ENCODE data around the gene KRT26. TPM values are rescaled to one million over a fixed set of nuclear protein-coding genes. Genes with fewer than 3 reads are reported as not detected.
"Not testable (repeated sequence)": the region's sequence is repeated elsewhere in the genome, so short reads cannot be mapped to it uniquely, and the experiment has no call there.

KRT26 gene
- polyA plus RNA-seq, 2 of the 4 experiments (the other 2 are of a cell fraction): not detected

DNA sequence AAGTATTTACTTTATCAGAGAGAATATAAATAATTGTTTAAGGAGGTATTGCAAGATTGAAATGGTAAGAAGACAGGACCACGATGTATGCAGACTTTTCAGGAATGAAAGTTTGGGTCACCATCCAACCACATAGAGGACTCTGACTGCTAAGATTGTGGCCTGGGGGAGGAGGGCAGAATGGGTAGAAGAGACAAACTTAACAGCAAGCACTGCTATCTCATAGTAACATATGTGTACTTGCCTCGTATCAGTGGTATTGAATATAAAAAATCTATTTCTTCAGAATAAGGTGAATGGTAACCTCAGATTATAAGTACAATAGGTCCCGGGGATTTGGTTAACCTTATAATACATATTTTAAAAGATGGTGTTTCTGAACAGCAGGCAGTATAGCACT is 44.6 kb upstream of the KRT26 start:
- ChIA-PET POLR2A (no interaction called here), CTCF (interaction anchor here (0.6 to 6.4 kb wide), 12 partner anchors 10 to 851 kb away, joined by 4 to 51 read pairs (median 6); no protein-coding TSS in a partner anchor)
- no peak for DNase-seq (ENCODE audit: low read depth in 1 of 2, low spot score in 1 of 2)
- WGBS (ENCODE audit: missing lambda C conversion rate): 95% methylated on average over 3 of the region's 3 CpGs
- Histone ChIP-seq H3K4me3 (no peak overlapping the region), H3K27ac (no peak overlapping the region), H3K4me1 (peaks cover 20% of the 10 kb centered on the region), H3K9me3 (no peaks in the 10 kb centered on the region), H3K4me2 (no peak overlapping the region)
- TF ChIP-seq, protein P1, sequence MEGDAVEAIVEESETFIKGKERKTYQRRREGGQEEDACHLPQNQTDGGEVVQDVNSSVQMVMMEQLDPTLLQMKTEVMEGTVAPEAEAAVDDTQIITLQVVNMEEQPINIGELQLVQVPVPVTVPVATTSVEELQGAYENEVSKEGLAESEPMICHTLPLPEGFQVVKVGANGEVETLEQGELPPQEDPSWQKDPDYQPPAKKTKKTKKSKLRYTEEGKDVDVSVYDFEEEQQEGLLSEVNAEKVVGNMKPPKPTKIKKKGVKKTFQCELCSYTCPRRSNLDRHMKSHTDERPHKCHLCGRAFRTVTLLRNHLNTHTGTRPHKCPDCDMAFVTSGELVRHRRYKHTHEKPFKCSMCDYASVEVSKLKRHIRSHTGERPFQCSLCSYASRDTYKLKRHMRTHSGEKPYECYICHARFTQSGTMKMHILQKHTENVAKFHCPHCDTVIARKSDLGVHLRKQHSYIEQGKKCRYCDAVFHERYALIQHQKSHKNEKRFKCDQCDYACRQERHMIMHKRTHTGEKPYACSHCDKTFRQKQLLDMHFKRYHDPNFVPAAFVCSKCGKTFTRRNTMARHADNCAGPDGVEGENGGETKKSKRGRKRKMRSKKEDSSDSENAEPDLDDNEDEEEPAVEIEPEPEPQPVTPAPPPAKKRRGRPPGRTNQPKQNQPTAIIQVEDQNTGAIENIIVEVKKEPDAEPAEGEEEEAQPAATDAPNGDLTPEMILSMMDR (IDR thresholded peaks at IDR 0.05): no peak
- TF ChIP-seq E2F6 (IDR thresholded peaks at IDR 0.05; ENCODE audit: borderline replicate concordance, low read depth) (no peak), EHF (CRISPR knock-in tag; IDR thresholded peaks at IDR 0.05) (no peak), FOXS1 (CRISPR knock-in tag; IDR thresholded peaks at IDR 0.05) (no peak)
- TF ChIP-seq, protein P2, sequence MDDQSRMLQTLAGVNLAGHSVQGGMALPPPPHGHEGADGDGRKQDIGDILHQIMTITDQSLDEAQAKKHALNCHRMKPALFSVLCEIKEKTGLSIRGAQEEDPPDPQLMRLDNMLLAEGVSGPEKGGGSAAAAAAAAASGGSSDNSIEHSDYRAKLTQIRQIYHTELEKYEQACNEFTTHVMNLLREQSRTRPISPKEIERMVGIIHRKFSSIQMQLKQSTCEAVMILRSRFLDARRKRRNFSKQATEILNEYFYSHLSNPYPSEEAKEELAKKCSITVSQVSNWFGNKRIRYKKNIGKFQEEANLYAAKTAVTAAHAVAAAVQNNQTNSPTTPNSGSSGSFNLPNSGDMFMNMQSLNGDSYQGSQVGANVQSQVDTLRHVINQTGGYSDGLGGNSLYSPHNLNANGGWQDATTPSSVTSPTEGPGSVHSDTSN (IDR thresholded peaks at IDR 0.05): no peak
- no peak for ATAC-seq
- no peak for FAIRE-seq

- Histone ChIP-seq H3K9me3 (no peaks in the 10 kb centered on the region), H3K4me2 (no peak overlapping the region), H3K4me1 (peaks cover 27% of the 10 kb centered on the region), H3K4me3 (no peak overlapping the region), H3K27ac (no peak overlapping the region)
- DNase-seq (ENCODE audit: low read depth in 1 of 2, low spot score in 1 of 2) (no peak), FAIRE-seq (no peak), ATAC-seq (no peak)
- POLR2A ChIA-PET: no interaction called here
- TF ChIP-seq ZFP36 (IDR thresholded peaks at IDR 0.05; ENCODE audit: borderline replicate concordance, partially characterized antibody) (no peak), HDAC2 (IDR thresholded peaks at IDR 0.05) (no peak), EHF (CRISPR knock-in tag; IDR thresholded peaks at IDR 0.05) (no peak), HEYL (CRISPR knock-in tag; IDR thresholded peaks at IDR 0.05) (no peak), ESRRA (IDR thresholded peaks at IDR 0.05; ENCODE audit: borderline replicate concordance, low read length) (no peak), PHF8 (IDR thresholded peaks at IDR 0.05; ENCODE audit: borderline replicate concordance, low read depth) (no peak), TP53 (CRISPR knock-in tag; IDR thresholded peaks at IDR 0.05) (no peak), ZC3H11A (IDR thresholded peaks at IDR 0.05) (no peak), JUNB (IDR thresholded peaks at IDR 0.05) (no peak), MYC (IDR thresholded peaks at IDR 0.05; ENCODE audit: borderline replicate concordance, low read length) (no peak), CBX2 (IDR thresholded peaks at IDR 0.05; ENCODE audit: borderline replicate concordance, low read depth) (no peak), KDM5A (IDR thresholded peaks at IDR 0.05) (no peak), SREBF2 (IDR thresholded peaks at IDR 0.05) (no peak), MAFK (IDR thresholded peaks at IDR 0.05; ENCODE audit: partially characterized antibody) (no peak)
- WGBS (ENCODE audit: missing lambda C conversion rate): 95% methylated on average over 1 of the region's 1 CpG
- CTCF ChIA-PET: interaction anchor here (1.2 to 6.4 kb wide), 8 partner anchors 10 to 852 kb away, joined by 4 to 51 read pairs (median 6); no protein-coding TSS in a partner anchor
Measured at GRCh38 chr17:40815381-40815780, 43.4 kb upstream of the KRT26 start.

DNA sequence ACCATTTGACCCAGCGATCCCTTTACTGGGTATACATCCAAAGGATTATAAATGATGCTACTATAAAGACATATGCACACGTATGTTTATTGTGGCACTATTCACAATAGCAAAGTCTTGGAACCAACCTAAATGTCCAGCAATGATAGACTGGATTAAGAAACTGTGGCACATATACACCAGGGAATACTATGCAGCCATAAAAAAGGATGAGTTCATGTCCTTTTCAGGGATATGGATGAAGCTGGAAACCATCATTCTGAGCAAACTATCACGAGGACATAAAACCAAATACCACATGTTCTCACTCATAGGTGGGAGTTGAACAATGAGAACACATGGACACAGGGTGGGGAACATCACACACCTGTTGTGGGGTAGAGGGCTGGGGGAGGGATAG is 42.7 kb upstream of the KRT26 start:
- ATAC-seq; H3K4me3 ChIP-seq; DNase-seq (ENCODE audit: low read depth in 1 of 2, low spot score in 1 of 2); H3K27ac ChIP-seq; POLR2A ChIA-PET; FAIRE-seq; H3K4me2 ChIP-seq; H3K9me3 ChIP-seq: not testable (repeated sequence)
- WGBS (ENCODE audit: missing lambda C conversion rate): 60% methylated on average over 3 of the region's 3 CpGs
- CTCF ChIA-PET: interaction anchor here (1.5 to 6.4 kb wide), 4 partner anchors 42 to 853 kb away, joined by 5 to 51 read pairs (median 6); no protein-coding TSS in a partner anchor
- peaks cover 27% of the 10 kb centered on the region for H3K4me1 ChIP-seq

DNA sequence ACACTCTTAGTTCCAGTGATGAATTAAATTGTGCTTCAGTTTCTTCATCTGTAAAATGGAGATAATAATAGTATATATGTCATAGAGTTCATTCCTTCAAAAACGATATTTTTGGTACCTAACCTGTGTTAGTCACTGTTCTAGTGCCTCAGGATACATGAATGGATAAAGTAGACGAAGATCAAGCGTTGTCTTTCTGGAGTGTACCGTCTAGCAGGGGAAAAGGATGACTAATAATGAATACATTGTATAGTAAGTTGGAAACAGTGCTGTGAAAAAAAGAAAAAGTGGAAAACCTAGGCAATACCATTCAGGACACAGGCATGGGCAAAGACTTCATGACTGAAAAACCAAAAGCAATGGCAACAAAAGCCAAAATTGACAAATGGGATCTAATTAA is 41.8 kb upstream of the KRT26 start:
- 4% methylated on average over 4 of the region's 4 CpGs for WGBS (ENCODE audit: missing lambda C conversion rate)
- DNase-seq (ENCODE audit: low read depth in 1 of 2, low spot score in 1 of 2) (no peak), ATAC-seq (0 out of 6 replicates have a peak, but pooled peaks of 1 of the 2 experiments have one; percentile 23), FAIRE-seq (peak; percentile 63)
- ChIA-PET POLR2A (no interaction called here), CTCF (no interaction called here)
- Histone ChIP-seq H3K4me1 (peaks cover 30% of the 10 kb centered on the region), H3K9me3 (no peaks in the 10 kb centered on the region), H3K27ac (no peak overlapping the region), H3K4me2 (no peak overlapping the region), H3K4me3 (no peak overlapping the region)
- no peak for TF ChIP-seq TP53 (CRISPR knock-in tag; IDR thresholded peaks at IDR 0.05)
- TF ChIP-seq, protein P3, sequence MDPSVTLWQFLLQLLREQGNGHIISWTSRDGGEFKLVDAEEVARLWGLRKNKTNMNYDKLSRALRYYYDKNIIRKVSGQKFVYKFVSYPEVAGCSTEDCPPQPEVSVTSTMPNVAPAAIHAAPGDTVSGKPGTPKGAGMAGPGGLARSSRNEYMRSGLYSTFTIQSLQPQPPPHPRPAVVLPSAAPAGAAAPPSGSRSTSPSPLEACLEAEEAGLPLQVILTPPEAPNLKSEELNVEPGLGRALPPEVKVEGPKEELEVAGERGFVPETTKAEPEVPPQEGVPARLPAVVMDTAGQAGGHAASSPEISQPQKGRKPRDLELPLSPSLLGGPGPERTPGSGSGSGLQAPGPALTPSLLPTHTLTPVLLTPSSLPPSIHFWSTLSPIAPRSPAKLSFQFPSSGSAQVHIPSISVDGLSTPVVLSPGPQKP (IDR thresholded peaks at IDR 0.05; ENCODE audit: low read depth, low read length): no peak
- TF ChIP-seq ZSCAN20 (CRISPR knock-in tag; IDR thresholded peaks at IDR 0.05): no peak
- no peak for TF ChIP-seq FOSL2 (IDR thresholded peaks at IDR 0.05)
- TF ChIP-seq FOSL2 (CRISPR knock-in tag; IDR thresholded peaks at IDR 0.05): 0 out of 2 replicates have a peak, but pooled peaks have one; percentile 10
- no peak for TF ChIP-seq HMGXB4 (CRISPR knock-in tag; IDR thresholded peaks at IDR 0.05; ENCODE audit: borderline replicate concordance)

All from A549 (cell line).